GM13976 (cell line): ENCODE data around the gene APLNR.

Experiments
- DNase-seq: peaks from one replicate; pipeline ENCODE4 v3.0.0; 2012; ENCODE audit warnings: low spot score
- CTCF ChIP-seq: IDR thresholded peaks from 2 replicates; pipeline ENCODE4 v1.5.1; 2012; ENCODE audit warnings: borderline replicate concordance, mild to moderate bottlenecking; ENCODE audit not compliant: insufficient read depth; ENCODE audit errors: extremely low read depth, missing control alignments, control extremely low read depth
- in situ Hi-C: fragments of 300-500 bp; cut with MboI; formaldehyde crosslinking; loops from one replicate; pipeline ENCODE4 v1.12.0; 2022; ENCODE audit warnings: low sequenced_read_pairs, mixed read lengths, inconsistent platforms; ENCODE audit not compliant: unreplicated experiment

Gene APLNR

DNA sequence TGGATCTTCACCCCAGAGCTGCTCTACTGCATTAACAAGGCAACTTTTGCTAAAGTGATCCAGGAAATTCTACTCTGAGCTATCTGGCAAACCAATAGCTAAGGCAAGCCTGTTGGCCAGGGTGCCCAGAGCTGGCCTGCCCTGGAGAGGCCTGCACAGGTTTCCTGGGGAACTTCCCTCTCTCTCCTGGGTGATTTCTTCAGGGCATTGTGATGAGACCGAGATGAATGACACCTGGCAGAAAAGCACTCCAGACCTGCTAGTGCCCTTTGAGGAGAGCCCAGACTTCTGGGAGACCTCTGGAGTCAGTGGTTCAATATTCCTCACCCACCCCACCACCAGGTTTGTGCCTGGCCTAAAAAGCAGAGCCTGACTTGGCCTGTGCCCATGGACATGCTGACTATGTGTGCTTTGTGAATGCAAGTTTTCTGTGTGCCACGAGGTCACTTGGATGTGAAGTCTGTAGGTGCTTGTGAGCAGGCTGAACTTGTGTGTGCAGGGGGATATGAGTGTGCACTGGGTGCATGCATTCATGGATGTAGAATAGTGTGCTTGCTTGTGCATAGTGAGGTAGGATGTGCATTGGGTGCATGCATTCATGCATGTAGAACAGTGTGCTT lies 4.4 kb upstream of the APLNR start:
- no peak for DNase-seq
- in situ Hi-C loops = loop anchor here (25.0 kb wide), 1 partner anchor 129 kb away; no protein-coding TSS in a partner anchor
- no peak for TF ChIP-seq CTCF

DNA sequence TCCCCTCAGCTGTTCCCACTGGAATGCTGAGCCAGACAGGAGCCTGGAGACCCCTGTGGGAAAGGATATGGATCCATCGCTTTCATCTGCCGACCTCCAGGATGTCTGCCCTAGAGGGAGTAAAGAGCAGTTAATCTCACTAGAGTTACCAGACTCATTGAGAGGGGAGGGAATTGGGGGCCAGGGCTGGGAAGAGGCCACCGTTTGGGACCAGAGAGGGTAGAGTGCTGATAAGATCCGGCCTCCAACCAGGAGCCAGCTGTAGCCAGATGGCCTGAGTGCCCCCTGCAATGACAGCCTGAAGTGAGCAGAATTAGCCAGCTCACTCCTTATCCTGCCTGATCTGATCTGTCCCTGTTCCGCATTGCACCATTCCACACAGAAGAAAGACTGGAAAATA lies 3.7 kb upstream of the APLNR start:
- TF ChIP-seq CTCF = no peak
- in situ Hi-C loops = loop anchor here (25.0 kb wide), 1 partner anchor 128 kb away; no protein-coding TSS in a partner anchor
- DNase-seq = no peak

DNA sequence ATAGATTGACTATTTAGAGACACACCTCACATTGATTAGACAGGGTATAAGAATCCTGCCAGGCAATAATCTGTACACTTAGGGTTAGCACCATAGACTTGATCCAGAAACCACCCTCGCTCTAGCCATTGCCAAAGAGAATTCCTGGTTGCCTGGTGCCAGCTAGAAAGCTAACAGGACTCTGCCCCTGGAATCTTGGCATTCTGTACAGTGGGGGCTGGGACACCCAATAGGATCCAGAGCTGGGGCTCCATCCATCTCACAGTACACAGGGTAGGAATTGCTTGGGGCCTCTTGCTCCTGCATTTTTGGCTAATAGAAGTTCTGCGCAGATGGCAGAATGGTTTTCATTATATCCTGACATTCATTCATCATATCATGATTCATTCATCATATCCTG lies 3.0 kb upstream of the APLNR start:
- in situ Hi-C loops = loop anchor here (25.0 kb wide), 1 partner anchor 128 kb away; no protein-coding TSS in a partner anchor
- DNase-seq = no peak
- TF ChIP-seq CTCF = no peak

DNA sequence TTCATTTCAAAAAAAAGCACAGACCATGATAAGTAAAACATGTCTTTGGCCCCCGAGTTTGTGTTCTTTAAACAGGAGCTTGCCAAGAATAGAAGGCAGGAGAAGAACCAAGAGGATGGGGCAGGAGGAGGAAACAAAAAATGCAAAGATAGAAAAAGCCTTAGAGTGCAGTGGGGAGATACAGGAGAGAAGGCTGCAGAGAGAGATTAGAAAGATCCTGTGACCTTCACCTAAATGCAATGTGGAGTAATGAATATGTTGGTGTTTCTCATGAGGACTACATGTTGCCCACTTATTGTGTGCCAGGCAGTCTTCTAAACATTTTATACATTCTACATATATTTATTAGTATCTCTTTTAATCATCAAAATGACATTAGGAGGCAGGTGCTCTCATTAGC lies 2.3 kb upstream of the APLNR start:
- TF ChIP-seq CTCF = no peak
- DNase-seq = no peak
- in situ Hi-C loops = loop anchor here (25.0 kb wide), 1 partner anchor 127 kb away; no protein-coding TSS in a partner anchor

DNA sequence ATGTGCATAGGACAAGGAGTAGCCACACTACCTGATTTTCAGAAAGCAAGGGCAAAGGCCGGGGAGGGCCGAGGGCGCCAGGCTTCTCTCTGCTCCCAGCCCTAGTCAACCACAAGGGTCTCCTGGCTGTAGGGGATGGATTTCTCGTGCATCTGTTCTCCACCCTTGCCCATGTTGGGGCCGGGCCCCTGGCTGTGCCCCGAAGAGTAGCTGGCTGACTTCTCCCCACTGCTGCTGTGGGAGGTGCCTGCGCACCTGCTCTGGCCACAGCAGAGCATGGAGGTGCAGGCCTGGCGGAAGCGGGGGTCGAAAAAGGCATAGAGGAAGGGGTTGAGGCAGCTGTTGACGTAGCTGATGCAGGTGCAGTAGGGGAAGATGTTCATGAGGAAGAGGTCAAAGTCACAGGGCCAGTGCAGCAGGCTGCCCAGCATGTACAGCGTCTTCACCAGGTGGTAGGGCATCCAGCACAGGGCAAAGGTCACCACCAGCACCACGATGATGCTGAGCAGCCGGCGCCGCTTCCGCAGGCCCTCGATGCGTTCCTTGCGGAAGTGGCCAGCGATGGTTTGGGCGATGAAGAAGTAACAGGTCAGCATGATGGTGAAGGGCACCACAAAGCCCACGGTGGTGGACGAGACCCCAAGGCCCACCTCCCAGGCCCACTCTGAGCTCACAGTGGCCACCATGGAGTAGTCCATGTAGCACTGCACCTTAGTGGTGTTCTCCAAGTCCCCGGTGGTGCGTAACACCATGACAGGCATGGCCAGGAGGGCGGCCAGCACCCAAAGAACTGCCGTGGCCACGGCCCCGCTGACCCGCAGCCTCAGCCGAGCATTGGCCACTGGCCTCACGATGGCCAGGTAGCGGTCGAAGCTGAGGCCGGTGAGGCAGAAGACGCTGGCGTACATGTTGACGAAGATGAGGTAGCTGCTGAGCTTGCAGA lies 1.0 kb downstream of the APLNR start:
- no peak for TF ChIP-seq CTCF
- in situ Hi-C loops = loop anchor here (25.0 kb wide), 1 partner anchor 124 kb away; no protein-coding TSS in a partner anchor
- no peak for DNase-seq

DNA sequence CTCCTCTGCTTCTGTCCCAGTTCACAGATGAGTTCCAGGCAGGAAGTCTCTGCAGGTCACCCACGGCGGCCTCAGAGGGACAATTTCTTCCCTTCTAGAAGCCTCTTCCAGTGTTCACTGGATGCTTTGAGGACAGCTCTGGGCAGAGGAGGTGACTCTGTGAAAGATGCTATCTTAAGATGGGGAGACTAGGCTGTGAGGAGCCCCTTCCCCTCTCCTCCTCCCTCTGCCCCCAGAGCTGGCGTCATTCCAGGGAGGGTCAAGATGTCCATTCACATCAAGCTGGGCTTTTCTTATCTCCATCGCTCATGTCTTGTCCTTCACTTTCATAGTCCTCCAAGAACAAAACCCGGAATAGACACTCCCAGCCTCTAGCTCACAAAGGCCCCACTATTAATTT lies 3.3 kb downstream of the APLNR start:
- no peak for DNase-seq
- TF ChIP-seq CTCF = no peak
- in situ Hi-C loops = loop anchor here (25.0 kb wide), 1 partner anchor 121 kb away; no protein-coding TSS in a partner anchor
